PC-3 (cell line): ENCODE data around the gene HPDL. TPM values are rescaled to one million over a fixed set of nuclear protein-coding genes. Genes with fewer than 3 reads are reported as not detected.
A peak's percentile ranks its signal among the peaks of the same experiment; 100 is the strongest.

Experiments
- ATAC-seq: fragments of 200-7000 bp; cut with Tn5 transposase; 2 replicates; pipeline ENCODE4 v1.9.1; 2020; ENCODE audit warnings: mild to moderate bottlenecking, moderate library complexity
- BruUV-seq: library from RNA; stranded (reverse); fragments of 400-500 nt; replicated peaks from 2 replicates; lab custom pipeline; 2021; lab: Mats Ljungman, UMichigan
- CTCF ChIA-PET: fragments of 300-600 bp; sonication (Branson Sonifier 250); formaldehyde crosslinking; loops from one replicate; lab custom pipeline; 2022; ENCODE audit warnings: antibody characterized with exemption; lab: Charles Lee
- POLR2A ChIA-PET: fragments of 300-600 bp; sonication (Branson Sonifier 250); formaldehyde crosslinking; loops from one replicate; lab custom pipeline; 2022; ENCODE audit warnings: antibody characterized with exemption; ENCODE audit not compliant: unreplicated experiment; lab: Charles Lee
- DNase-seq: peaks from one replicate; pipeline ENCODE4 v3.0.0-alpha.2; 2015
- H2AFZ ChIP-seq: fragments of 300-600 bp; sonication (generic); 2 replicates; pipeline ENCODE4 v1.6.0; 2016; ENCODE audit warnings: antibody characterized with exemption, low read length
- H3F3A ChIP-seq: fragments of 300-600 bp; sonication (generic); one replicate; pipeline ENCODE4 v1.6.0; 2017; ENCODE audit warnings: antibody characterized with exemption, low read length, control low read depth, mild to moderate bottlenecking; ENCODE audit not compliant: unreplicated experiment
- H3K27ac ChIP-seq: fragments of 300-600 bp; sonication (generic); 2 replicates; pipeline ENCODE4 v1.5.1; 2016; ENCODE audit warnings: mild to moderate bottlenecking, low read length
- H3K27me3 ChIP-seq: fragments of 300-600 bp; sonication (generic); 2 replicates; pipeline ENCODE4 v1.6.1; 2016; ENCODE audit warnings: low read length, mixed read lengths
- H3K36me3 ChIP-seq: fragments of 300-600 bp; sonication (generic); 2 replicates; pipeline ENCODE4 v1.6.1; 2016; ENCODE audit warnings: low read depth, mixed run types, low read length, mixed read lengths
- H3K4me1 ChIP-seq: fragments of 300-600 bp; sonication (generic); 2 replicates; pipeline ENCODE4 v1.5.1; 2016; ENCODE audit warnings: low read length; ENCODE audit not compliant: insufficient read depth
- H3K4me2 ChIP-seq: fragments of 300-600 bp; sonication (generic); 2 replicates; pipeline ENCODE4 v1.6.0; 2016; ENCODE audit warnings: low read length
- H3K4me3 ChIP-seq: fragments of 300-600 bp; sonication (generic); 2 replicates; pipeline ENCODE4 v1.5.1; 2016; ENCODE audit warnings: mild to moderate bottlenecking, low read length, mixed read lengths
- H3K79me2 ChIP-seq: fragments of 300-600 bp; sonication (generic); 2 replicates; pipeline ENCODE4 v1.6.1; 2017; ENCODE audit warnings: low read length, mixed read lengths
- H3K9ac ChIP-seq: fragments of 300-600 bp; sonication (generic); 2 replicates; pipeline ENCODE4 v1.6.0; 2016; ENCODE audit warnings: mild to moderate bottlenecking, low read length
- H3K9me2 ChIP-seq: fragments of 300-600 bp; sonication (generic); replicated peaks from 2 replicates; pipeline ENCODE4 v1.6.1; 2016; ENCODE audit warnings: mixed run types, low read length, mixed read lengths
- H3K9me3 ChIP-seq: fragments of 300-600 bp; sonication (generic); 2 replicates; pipeline ENCODE4 v1.6.1; 2016; ENCODE audit warnings: low read length, mixed read lengths
- H4K20me1 ChIP-seq: fragments of 300-600 bp; sonication (generic); 2 replicates; pipeline ENCODE4 v1.6.1; 2016; ENCODE audit warnings: low read length, mixed read lengths
- EZH2 ChIP-seq: fragments of 300-600 bp; sonication (generic); IDR thresholded peaks from one replicate; pipeline ENCODE4 v1.6.1; 2017; ENCODE audit warnings: antibody characterized with exemption, mild to moderate bottlenecking, low read length; ENCODE audit not compliant: unreplicated experiment
- EZH2phosphoT487 ChIP-seq: fragments of 300-600 bp; sonication (generic); IDR thresholded peaks from 2 replicates; pipeline ENCODE4 v1.6.1; 2018; ENCODE audit warnings: mild to moderate bottlenecking, antibody characterized with exemption, low read length, borderline replicate concordance
- intact Hi-C: fragments of 100-400 bp; cut with micrococcal nuclease; formaldehyde crosslinking; loops from 2 replicates; pipeline ENCODE4 v1.9.0; 2023
- total RNA-seq: library from RNA; depleted of rRNA; stranded (reverse); fragments of >200 nt; gene quantifications from 2 replicates; pipeline ENCODE4 v1.2.3, GENCODE V29; 2014
- TF ChIP-seq, protein P1 (sequence below): fragments of 300-600 bp; sonication (generic); conservative IDR thresholded peaks from 2 replicates; pipeline ENCODE4 v1.5.1; 2017; ENCODE audit warnings: antibody characterized with exemption, low read depth, mild to moderate bottlenecking, low read length

HPDL gene
- total RNA-seq, 1 experiment from 2014 or later = not detected

DNA sequence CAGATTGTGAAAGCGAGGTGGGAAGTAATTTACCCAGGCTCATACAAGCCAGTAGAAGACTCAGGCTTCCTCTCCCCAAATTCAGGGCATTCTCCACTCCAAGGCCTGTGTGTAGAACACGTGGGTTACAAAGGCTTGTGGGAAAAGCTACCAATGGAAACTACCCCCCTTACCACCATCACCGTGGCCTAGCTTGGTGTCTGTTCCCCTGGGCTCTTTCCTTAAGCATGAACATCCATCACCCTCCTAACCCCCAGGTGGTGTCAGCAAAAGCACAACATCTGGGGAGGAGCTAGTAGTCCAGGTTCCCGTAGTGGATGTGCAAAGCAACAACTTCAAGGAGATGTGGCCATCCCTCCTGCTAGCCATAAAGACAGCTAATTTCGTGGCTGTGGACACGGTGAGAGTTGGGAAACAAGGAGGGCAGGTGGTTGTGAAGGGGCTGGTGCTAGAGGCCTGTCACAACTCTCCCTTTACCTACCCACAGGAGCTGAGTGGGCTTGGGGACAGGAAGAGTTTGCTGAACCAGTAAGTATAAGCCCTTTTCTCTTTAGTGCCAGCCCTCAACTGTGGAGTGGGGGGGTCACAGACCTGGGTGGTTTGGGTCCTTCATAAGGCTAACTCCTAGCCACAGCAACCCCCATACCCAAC is 14.2 kb downstream of the HPDL start:
- Histone ChIP-seq H3K9me3 (no peaks in the 10 kb centered on the region), H3K4me3 (peak overlapping the region; percentile 83), H3K9me2 (no peaks in the 10 kb centered on the region), H3K27ac (peak overlapping the region; percentile 76; the same call in 1 of the 2 replicates), H3K27me3 (no peaks in the 10 kb centered on the region), H3K4me1 (peaks cover 33% of the 10 kb centered on the region), H3K36me3 (peaks cover 34% of the 10 kb centered on the region), H4K20me1 (0 out of 2 replicates have a peak, but pooled peaks cover 3% of the 10 kb centered on the region), H3F3A (no peaks in the 10 kb centered on the region), H3K4me2 (peak overlapping the region; percentile 91), H3K79me2 (peaks cover 45% of the 10 kb centered on the region), H3K9ac (peak overlapping the region; percentile 91), H2AFZ (peak overlapping the region; percentile 84; the same call in 1 of the 2 replicates)
- BruUV-seq = no TSS peak
- intact Hi-C loops = loop anchor here (1.0 to 5.0 kb wide), 3 partner anchors 38 to 328 kb away; partner anchors contain the start of genes TESK2 and UROD
- DNase-seq (no peak), ATAC-seq (0 out of 2 replicates have a peak, but pooled peaks have one; percentile 0)
- TF ChIP-seq, protein P1, sequence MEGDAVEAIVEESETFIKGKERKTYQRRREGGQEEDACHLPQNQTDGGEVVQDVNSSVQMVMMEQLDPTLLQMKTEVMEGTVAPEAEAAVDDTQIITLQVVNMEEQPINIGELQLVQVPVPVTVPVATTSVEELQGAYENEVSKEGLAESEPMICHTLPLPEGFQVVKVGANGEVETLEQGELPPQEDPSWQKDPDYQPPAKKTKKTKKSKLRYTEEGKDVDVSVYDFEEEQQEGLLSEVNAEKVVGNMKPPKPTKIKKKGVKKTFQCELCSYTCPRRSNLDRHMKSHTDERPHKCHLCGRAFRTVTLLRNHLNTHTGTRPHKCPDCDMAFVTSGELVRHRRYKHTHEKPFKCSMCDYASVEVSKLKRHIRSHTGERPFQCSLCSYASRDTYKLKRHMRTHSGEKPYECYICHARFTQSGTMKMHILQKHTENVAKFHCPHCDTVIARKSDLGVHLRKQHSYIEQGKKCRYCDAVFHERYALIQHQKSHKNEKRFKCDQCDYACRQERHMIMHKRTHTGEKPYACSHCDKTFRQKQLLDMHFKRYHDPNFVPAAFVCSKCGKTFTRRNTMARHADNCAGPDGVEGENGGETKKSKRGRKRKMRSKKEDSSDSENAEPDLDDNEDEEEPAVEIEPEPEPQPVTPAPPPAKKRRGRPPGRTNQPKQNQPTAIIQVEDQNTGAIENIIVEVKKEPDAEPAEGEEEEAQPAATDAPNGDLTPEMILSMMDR = no peak
- TF ChIP-seq EZH2 (no peak), EZH2phosphoT487 (no peak)
- ChIA-PET CTCF (interaction anchor here (0.7 to 2.2 kb wide), 3 partner anchors 19 to 326 kb away, joined by 3 to 18 read pairs (median 3); no protein-coding TSS in a partner anchor), POLR2A (interaction anchor here (0.5 to 0.9 kb wide), 4 partner anchors 38 to 328 kb away, joined by 3 to 22 read pairs (median 6); partner anchors contain the start of genes CCDC163 and MMACHC)

DNA sequence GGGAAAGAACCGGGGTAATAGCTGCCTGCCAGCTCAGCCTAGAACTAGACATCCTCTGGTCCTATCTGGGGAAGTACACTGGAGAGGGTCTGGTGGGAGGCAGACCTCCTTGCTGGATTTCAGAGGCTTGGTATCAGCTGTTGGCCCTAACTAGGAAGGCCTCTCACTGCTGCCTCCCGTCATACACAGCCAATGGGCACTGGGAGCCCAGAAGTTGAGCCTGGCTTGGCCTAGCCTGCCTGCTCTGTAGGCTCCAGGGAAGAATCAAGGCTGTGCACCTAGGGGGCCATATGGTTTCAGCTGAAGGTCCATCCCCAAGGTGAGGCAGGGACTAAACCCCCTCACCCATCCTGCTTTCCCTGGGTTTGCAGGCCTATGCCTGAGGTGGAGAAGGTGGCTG is 17.8 kb downstream of the HPDL start:
- no peaks in the 10 kb centered on the region for H3F3A ChIP-seq
- ATAC-seq (no peak), DNase-seq (no peak)
- H3K79me2 ChIP-seq = peaks cover 36% of the 10 kb centered on the region
- TF ChIP-seq, protein P1 = no peak
- no peak for TF ChIP-seq EZH2phosphoT487
- no peak for TF ChIP-seq EZH2
- POLR2A ChIA-PET = interaction anchor here (0.5 to 0.6 kb wide), 2 partner anchors 332 to 578 kb away, joined by 6 to 11 read pairs; no protein-coding TSS in a partner anchor
- H2AFZ ChIP-seq = no peak overlapping the region
- no peaks in the 10 kb centered on the region for H3K9me2 ChIP-seq
- H3K4me3 ChIP-seq = no peak overlapping the region
- H3K27me3 ChIP-seq = no peaks in the 10 kb centered on the region
- peaks cover 28% of the 10 kb centered on the region for H3K4me1 ChIP-seq
- no peak overlapping the region for H3K27ac ChIP-seq
- H3K36me3 ChIP-seq = peaks cover 34% of the 10 kb centered on the region
- no TSS peak for BruUV-seq
- H3K4me2 ChIP-seq = no peak overlapping the region
- 0 out of 2 replicates have a peak, but pooled peaks cover 3% of the 10 kb centered on the region for H4K20me1 ChIP-seq
- H3K9ac ChIP-seq = no peak overlapping the region
- CTCF ChIA-PET = no interaction called here
- no peaks in the 10 kb centered on the region for H3K9me3 ChIP-seq
- intact Hi-C loops = loop anchor here (5.0 kb wide), 1 partner anchor 148 kb away; the partner anchor contains the start of gene TESK2
